NCI-H128 (cell line): ENCODE measurements around the gene S100PBP.

Experiments used
- DNase-seq: peaks from one replicate; lab custom pipeline; 2025; ENCODE audit not compliant: unreplicated experiment; lab: John Stamatoyannopoulos, UW

S100PBP gene

DNA sequence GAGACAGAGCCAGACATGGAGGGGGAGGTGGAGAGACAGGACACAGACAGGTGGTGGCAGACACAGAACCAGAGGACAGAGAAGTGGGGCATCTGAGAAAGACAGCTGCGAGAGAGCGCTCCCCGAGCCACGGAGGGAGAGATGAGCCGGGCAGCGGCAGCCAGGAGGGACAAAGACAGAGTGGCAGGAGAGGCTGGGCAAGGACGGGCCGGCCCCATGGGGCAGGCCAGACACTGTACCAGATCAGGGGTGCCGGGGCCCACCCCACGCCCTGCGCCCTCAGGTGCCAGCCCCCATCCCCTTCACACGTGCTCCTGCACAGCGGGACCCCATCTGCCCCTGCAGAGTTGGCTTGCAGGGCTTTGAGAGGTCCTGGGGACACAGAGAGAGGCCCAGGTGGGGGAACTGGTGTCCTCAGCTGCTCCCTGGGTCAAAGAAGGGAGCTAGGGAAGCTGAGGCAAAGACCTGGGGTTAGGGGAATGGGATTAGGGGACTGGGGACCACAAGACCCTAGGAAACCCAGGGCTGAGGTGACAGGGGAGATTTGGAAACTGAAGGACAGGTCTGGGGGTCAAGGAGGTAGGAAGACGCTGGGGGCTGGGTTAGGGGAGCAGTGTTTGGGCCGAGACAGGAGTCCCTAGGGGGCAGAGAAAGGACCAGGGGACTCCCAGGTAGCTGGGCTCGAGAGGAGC is 52.6 kb downstream of the S100PBP start:
- no peak for DNase-seq

DNA sequence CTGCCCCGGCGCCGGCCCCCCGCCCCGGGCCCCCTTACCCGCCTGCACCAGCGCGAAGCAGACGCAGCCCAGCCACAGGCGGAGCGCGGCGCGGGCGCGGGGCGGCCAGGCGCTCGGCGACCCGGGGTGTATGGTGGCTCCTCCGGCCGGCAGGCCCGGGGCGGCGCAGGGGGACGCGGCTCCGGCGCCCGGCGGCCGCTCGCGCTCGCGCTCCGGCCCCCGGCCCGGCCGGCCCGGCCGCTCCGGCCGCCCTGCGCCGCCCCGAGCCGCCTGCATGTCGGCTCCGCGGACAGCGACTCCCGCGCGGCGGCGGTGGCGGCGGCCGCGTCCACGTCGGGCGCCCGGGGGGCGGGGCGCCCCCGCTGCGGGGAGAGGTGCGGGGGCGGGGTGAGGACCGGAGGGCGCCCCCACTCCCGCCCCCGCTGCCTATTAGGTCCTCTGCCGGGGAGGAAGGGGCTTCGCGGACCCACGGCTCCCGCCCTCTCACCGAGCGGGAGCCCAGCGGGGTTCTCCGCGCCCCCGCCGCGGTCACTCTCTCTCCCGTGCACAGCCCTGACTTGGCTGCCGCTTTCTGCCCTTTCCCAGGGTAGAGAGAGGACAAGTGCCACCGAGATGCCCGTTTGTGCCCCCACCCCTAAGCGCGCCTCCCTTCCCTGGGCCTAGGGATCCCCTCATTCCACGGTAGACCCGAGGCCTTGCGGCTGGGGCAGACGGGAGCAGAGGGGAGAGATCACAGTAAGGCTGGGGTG is 53.3 kb downstream of the S100PBP start, which contains the start of gene FNDC5:
Gene FNDC5 (minus strand): TSS at position 298 of the 749 bp plus-strand sequence.
- no peak for DNase-seq

DNA sequence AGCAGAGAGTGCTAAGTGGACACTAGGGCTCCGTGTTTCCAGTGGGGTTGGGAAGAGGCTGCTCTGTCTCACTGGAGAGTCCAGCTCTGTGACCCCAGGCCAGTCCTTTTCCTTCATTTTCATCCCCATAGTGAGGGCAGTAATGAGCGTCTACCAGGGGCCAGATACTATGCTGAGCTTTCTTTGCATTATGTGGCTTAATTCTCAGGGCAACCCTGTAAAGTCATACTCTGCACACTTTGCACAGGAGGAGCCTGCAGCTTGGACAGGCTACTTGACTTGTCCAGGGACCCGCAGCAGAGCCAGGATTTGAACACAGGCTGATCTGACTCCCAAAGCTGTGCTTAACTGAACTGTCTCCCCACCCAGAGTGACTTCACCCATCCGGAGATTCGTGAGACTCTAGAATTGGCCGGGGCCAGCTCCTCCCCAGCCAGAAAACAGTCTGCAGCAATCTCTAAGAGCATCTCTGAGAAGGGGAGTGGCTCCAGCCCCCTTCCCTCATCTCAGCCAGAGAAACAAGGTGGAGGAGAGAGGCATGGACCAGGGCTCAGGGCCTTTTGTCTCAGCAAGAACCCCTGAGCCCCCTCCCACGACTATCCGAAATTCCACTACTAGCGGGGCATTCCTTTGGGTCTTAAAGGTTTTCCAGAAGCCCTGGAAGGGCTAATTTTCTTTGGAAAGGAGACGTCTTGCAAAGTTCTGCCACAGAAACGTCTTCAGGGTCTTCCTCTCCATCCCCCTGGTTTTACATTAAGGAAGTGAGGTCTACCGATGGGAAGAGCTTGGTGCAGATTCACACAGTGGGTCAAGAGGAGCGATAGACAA is 54.1 kb downstream of the S100PBP start:
- DNase-seq = no peak

DNA sequence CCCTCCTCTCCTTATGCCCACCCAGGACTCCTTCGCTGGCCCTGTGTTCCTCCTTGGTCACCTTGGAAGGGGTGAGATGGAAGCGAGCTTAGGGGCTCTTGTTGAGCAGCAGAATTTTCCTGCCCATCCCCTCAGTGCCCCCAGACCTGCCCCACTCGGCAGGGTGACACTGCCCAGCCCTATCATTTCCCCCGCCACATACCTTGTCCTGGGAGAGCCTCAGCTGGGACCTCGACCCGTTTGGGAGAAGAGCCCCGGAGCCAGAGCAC is 54.7 kb downstream of the S100PBP start:
- DNase-seq = no peak

DNA sequence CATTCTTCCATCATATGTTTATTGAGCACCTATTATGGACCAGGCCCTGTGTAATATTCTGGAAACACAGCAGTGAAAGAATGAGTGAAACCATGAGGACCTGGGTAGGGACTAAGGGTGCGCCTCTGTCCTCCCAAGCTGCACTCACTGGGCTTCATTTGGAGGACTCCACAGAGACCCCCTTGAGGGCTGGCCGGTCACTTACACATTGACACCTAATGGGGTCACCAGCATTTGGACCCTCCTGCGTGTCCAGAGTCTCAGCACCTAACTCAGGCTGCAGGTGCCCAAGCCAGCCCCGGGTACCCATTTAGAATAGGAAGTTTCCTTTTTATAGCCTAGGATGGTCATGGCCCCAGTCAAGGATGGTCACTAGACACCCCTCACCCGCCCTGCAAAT is 56.0 kb downstream of the S100PBP start:
- no peak for DNase-seq

DNA sequence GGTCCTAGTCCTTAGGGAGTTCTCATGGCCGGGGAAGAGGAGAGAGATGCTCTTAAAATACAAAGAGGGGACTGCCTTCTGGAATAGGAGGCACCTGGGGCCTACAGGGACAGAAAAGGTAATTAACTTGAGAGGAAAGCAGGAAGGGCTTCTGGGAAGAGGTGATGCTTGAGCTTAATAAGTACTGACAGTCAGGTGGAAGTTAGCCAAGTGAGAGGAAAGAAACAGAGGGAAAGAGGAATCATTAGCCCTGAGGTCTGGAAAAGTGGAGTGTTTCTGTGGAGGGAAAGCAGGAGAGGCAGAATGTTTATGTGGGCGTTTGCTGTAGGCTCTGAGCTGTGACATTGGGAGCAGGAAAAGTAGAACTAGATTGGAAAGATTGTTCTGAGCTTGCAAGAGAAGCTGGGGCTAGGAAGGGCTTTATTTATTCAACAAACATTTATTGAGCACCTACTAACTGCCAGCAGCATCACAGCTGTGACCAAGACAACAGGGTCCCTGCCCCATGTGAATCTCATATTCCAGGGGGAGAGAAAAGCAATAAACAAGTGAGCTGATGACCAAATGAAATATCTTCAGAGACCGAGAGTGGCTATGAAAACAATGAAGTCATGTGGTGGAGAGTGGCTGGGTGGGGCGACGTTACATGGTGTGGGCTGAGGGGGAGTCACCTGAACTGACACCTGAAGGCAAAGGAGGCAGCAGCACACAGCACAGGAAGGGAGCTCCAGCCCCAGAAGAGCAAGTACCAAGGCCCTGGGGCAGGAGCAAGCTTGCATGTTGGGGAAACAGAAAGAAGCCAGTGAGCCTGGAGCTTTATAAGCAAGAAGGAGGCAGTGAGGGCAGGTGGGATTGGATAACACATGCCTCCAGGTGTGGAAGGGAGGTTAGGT is 57.7 kb downstream of the S100PBP start:
- DNase-seq = no peak

DNA sequence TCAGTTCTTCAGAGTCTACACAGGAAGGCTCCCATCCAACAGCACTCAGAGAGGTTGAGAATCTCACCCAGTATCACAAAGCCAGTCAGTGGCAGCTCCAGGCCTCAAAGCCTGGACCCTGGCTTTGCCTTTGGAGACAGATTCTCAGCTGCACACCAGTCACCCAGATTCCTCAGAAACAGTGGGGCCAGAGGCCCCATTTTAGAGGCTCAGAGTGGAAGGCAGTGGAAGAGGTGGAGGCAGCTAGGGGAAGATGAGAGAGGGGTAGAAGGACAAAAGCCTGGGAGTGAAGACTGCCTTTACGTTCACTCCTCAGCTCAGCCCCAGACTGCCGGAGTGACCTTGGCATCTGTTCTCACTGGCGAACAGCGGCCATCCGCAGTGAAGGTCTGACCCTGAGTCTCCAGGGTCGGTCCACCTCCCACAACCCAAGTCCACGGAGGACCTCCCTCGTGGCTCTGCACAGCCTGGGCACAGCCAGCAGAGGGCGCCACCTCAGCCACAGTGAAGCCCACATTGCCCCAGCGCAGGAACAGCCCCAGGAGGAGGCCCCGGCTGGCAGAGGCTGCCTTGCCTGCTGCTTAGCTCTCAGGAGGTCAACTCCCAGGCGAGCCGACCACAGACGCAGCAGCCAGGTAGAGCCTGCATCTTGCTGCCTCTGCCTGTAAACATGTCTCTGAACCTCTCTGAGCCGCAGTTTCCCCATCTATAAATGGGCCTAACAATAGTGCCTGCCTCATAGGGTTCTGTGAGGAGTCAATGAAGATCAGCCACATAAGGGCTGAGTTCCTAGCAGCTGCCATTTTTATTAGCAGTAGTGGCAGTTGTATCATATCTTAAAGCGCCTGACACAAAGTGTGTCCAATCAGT is 59.1 kb downstream of the S100PBP start:
- DNase-seq = peak; percentile 37

DNA sequence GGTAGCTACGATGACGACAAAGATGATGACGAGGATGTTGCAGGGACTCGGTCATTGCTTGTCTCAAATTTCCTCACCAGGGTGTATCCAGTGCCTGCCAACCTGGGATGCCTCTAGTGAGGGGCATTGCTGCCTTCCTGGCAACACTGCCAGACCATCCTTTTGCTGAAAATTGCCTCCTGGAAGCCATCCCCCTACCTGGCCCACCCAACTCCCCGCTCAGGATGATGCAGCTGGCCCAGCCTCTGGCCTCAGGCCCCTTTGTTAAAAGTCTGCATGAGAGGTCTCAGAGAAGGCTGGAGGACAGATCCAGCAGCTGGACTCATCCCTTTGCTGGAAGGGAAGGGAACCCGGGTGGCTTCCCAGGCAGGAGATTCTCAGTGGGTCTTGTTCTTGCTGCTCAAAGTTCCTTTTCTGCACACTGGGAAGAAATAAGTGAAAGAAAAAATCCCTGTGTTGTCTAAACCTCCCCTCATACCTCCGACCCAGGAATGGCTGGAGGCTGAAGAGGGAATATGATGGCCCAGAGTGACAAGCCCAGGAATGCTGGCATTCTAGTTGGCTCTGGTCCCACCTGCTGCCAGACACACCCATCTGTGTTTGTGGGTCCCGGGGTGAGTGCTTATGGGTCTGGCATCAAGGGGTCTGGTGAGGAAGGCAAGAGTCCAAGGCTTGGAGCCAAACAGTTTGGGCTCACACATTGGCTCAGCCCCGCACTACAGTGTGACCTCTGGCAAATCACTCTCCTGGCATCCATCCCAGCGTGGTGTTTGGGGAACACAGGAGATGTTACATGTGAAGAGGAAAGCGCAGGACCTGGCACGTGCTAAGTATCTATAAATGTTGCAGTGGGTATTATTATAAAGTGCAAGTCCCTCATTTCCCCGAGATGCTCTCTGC is 60.0 kb downstream of the S100PBP start:
- no peak for DNase-seq

DNA sequence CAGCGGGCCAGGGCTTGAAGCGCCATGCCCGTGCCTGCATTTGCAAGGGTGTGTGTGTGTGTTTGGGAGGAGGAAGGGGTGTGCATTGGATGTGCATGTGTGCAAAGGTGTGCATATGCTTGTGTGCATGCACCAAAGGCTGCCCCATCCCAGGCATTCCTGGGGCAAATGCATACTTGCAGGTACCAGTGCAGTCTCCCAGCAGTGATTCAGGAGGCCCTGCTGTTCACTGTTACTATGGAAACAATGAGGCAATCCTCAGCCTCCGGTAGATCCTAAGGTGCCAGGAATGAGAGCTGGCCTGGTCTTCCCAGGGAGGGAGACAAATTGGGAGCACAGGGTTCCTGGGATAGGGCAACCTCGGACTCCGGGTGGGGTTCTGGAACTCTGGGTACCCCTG is 60.7 kb downstream of the S100PBP start:
- DNase-seq = no peak

DNA sequence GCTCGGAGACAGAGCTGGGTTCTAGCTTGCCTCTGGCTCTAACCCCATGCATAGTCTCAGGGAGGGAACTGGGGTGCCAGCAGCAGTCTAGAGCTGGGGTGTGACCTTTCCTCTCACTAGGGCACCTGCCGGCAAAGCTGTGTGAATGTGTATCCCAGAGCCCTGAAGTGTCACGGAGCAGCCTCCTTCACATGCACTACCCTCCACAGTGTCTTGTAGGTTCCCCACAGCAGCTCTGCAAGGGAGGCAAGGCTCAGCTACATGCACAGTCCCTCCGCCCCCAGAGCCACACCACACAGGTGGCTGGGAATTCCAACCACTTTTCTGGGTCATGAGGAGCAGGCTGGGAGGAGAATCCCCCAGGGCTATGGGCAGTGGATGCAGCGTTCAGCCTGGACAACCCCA is 61.2 kb downstream of the S100PBP start:
- DNase-seq = no peak

DNA sequence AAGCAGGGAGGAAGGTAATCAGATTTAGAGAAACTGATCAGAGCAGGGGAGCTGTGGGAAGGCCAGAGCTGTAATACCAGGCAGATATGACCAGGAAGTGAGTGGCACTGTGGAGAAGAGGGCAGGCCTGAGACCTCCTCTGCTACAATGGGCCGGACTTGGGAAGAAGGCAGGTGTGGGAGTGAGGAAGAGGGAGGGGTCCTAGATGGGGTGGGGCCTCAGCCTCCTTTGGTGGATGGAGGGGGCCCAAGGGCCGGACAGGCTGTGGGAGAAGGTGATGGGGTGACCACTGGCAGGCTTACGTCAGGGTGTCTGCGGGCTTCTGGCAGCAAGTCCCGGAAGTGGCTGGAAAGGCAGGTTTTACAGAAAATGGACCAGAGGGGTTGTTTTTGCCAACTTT is 63.8 kb downstream of the S100PBP start:
- DNase-seq = no peak

DNA sequence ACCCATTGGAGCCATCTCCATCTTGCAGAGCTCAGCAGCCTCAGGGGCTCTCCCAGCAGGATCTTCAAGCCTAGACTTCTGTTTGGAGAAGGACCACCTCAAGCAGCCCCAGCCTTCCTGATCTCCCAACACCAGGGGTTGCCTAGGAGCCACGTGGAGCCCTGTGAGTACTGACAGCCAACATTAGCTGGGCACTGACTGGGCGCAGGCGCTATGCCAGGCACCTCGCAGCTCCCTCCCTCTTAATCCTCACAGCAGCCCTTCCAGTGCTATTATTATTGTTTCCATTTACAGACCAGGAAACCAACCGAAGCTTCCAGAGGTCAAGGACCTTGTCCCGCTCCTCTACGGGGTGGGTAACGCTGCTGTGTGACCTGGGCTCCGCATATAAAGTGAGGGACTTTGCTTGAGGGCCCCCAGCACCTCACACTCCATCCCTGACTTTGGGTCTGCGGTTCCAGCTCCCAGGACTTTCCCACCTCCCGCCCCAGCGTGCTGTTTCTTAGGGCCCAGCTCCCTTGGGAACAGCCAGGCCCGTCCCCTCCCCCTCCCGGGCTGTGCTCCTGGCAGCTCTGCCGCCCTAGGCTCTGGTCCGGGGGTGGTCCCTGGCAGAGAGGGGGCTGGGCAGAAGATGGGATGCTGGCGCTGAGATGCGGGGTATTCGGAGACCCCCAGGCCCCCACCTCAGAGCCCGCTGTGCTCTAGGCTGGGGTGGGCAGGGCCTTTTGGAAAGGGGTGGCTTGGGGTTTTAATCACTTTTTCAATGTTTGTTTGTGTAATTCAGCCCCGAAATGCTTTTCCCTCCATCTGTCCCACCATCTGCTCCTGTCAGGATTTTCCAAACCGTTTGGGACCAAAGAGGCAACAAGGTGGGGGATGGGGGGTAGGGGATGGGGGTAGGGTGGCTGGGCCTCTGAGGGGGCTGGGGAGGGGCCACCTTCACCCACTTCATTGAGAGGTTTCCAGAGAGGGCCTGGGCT is 64.7 kb downstream of the S100PBP start:
- DNase-seq = no peak

DNA sequence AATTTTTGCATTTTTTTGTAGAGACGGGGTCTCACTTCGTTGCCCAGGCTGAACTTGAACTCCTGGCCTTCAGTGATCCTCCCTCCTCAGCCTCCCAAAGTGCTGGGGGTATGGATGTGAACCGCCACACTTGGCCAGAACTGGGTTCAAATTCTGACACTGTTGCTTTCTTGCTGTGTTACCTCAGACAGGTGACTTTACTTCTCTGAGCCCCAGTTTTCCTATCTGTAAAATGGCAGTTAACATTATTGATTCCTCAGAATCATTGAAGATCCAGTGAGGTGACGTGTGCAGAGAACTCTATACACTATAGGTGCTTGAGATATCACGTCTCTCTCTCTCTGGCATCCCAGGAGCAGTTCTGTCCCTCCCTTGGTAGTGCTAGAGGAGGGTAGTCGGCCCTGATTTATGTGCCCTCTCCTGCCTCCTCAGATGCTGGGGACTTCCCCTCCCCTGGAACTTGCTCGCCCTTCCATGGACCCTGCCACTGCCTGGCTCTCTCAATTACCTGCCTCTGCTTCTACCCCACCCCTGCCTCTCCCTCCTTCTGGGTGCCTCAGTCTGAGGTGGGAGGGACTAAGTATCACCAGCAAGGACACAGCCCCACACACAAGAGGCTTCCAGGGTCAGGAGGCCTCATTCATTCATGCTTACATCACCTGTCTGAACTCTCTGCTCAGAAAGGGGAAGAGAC is 66.0 kb downstream of the S100PBP start:
- no peak for DNase-seq

DNA sequence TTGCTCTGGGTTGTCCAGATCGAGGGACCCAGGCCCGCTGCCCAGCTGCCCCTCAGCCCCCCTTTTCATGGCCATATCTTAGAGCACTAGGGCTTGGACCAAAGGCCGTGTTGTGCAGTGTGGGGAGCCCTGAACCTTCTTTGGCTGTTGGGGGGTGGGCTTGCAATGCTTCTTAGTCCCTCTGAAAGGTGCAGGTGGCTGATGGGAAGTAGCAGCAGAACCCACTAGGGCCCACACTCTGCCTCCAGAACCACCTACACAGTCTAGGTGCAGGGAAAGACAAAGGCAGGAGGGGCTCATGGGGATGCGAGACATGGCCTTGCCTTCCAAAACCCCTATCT is 66.5 kb downstream of the S100PBP start:
- DNase-seq = no peak

DNA sequence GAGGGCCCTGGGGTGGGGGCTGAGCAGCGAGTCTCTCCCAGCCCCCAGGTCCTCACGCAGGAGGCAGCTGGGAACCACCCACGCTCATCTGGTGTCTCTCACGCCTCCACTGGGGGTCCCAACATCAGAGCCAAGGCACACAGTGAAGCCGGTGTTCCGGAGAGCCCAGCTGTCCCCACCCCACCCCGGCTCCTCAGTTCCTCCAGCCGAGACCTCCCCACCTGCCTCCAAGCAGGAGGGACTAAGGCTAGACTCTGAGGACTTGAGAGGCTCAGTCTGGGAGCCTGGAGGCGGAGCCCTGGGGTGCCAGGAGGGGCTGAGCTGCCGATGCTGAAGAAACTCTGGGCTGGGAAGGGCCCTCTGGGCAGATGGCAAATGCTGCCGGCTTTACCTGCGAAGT is 67.3 kb downstream of the S100PBP start:
- DNase-seq = no peak

DNA sequence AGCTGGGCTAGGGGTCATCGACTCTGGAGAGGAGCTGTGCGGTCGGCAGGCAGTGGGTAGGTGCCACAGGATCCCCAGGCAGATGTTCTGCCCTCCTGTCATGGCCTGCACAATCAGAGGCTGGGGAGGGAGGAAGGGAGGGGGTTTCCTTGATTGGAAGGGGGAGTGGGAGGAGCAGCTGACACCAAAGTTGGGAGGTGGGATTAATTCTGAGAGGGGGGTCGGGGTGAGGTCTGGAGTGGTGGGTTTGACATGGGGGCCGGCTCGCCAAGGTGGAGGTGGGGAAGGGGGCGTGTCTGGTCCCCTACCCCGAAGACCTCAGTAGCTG is 68.2 kb downstream of the S100PBP start:
- DNase-seq = no peak

DNA sequence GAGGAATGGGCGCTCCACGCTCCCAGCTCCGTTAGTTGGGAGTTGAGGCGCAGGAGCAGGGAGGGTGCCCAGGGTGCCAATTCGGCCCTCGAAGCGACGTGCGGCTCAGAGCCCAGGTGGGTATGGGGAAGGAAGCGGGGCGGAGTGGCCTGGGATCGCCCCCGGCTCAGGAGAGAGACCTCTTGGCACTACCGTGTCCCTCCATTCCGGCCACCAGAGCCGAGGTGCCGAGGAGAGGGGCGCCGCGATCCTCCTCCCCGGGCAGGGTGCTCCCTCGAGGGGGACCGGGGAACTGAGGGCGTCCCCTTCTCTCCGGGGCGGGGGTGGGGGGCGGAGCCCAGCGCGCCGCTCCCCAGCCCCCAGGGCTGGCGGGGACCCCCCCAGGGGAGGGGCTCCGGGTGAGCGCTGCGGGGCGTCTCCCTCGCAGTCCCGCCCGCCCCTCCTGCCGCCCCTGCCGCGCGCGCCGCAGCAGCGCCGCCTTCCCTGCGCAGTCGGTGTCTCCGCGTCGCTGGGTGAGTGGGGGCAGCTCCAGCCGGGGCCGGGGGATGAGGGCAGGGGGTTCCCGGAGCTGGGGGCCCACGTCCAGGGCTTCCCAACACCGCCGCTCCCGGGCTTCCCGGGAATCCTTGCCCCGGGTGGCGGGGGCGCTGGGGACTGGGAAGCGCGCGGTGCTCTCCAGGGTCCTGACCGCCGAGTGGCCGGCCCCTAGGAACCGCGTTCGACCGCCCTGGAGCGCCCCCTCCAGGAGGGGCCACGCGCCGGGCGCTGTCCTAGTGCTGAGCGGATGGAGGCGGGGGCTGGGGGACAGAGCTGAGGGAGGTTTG is 68.8 kb downstream of the S100PBP start, which contains the start of gene HPCA:
Gene HPCA (plus strand): TSS at position 488 of the 824 bp plus-strand sequence. CDS start 2,408 bp downstream, outside the sequence.
- DNase-seq = no peak
